H9 (cell line): ENCODE measurements around the gene C9. TPM values are rescaled to one million over a fixed set of nuclear protein-coding genes. Genes with fewer than 3 reads are reported as not detected.

Source experiments
- DNase-seq: peaks from one replicate; pipeline ENCODE4 v3.0.0-alpha.2; 2017
- H2AFZ ChIP-seq: one replicate; pipeline ENCODE4 v1.6.1; 2013; ENCODE audit warnings: mild to moderate bottlenecking, low read length, control low read depth, moderate library complexity
- H2AK5ac ChIP-seq: 2 replicates; pipeline ENCODE4 v1.6.1; 2013; ENCODE audit warnings: low read length, control low read depth, mixed read lengths; ENCODE audit not compliant: insufficient read length
- H2BK120ac ChIP-seq: one replicate; pipeline ENCODE4 v1.6.1; 2013; ENCODE audit warnings: low read depth, mild to moderate bottlenecking, low read length, control low read depth, inconsistent platforms; ENCODE audit not compliant: poor library complexity, severe bottlenecking
- H2BK12ac ChIP-seq: 2 replicates; pipeline ENCODE4 v1.6.1; 2013; ENCODE audit warnings: low read length, control low read depth, mixed read lengths, low read depth; ENCODE audit not compliant: insufficient read length
- H2BK15ac ChIP-seq: 2 replicates; pipeline ENCODE4 v1.6.1; 2013; ENCODE audit warnings: low read depth, low read length, control low read depth
- H2BK20ac ChIP-seq: one replicate; pipeline ENCODE4 v1.6.1; 2013; ENCODE audit warnings: low read depth, mild to moderate bottlenecking, low read length, control low read depth, inconsistent platforms; ENCODE audit not compliant: poor library complexity, severe bottlenecking
- H2BK5ac ChIP-seq: 2 replicates; pipeline ENCODE4 v1.6.1; 2013; ENCODE audit warnings: low read length, control low read depth, mixed read lengths; ENCODE audit not compliant: insufficient read length
- H3K14ac ChIP-seq: 2 replicates; pipeline ENCODE4 v1.6.1; 2013; ENCODE audit warnings: low read length, control low read depth; ENCODE audit not compliant: insufficient read depth
- H3K18ac ChIP-seq: 2 replicates; pipeline ENCODE4 v1.6.1; 2013; ENCODE audit warnings: low read depth, mild to moderate bottlenecking, mixed read lengths, low read length, control low read depth; ENCODE audit not compliant: insufficient read length
- H3K23ac ChIP-seq: 2 replicates; pipeline ENCODE4 v1.6.1; 2013; ENCODE audit warnings: low read length, control low read depth, mixed read lengths, low read depth; ENCODE audit not compliant: insufficient read length
- H3K23me2 ChIP-seq: 2 replicates; pipeline ENCODE4 v1.6.1; 2013; ENCODE audit warnings: low read depth, mild to moderate bottlenecking, mixed read lengths, low read length, control low read depth; ENCODE audit not compliant: insufficient read length, poor library complexity, severe bottlenecking
- H3K27ac ChIP-seq: 2 replicates; pipeline ENCODE4 v1.5.1; 2013; ENCODE audit warnings: low read length, control low read depth, mixed read lengths, low read depth; ENCODE audit not compliant: insufficient read length
- H3K27me3 ChIP-seq: 2 replicates; pipeline ENCODE4 v1.6.1; 2013; ENCODE audit warnings: low read length, control low read depth, inconsistent platforms; ENCODE audit not compliant: insufficient read depth
- H3K4ac ChIP-seq: 2 replicates; pipeline ENCODE4 v1.6.1; 2013; ENCODE audit warnings: low read depth, mild to moderate bottlenecking, control low read depth, inconsistent platforms, low read length, moderate library complexity
- H3K4me1 ChIP-seq: 2 replicates; pipeline ENCODE4 v1.6.1; 2013; ENCODE audit warnings: low read length, control low read depth, inconsistent platforms; ENCODE audit not compliant: insufficient read depth
- H3K4me2 ChIP-seq: 2 replicates; pipeline ENCODE4 v1.6.1; 2013; ENCODE audit warnings: low read length, control low read depth, mixed read lengths; ENCODE audit not compliant: insufficient read length, insufficient read depth
- H3K56ac ChIP-seq: 2 replicates; pipeline ENCODE4 v1.6.1; 2013; ENCODE audit warnings: low read depth, mild to moderate bottlenecking, mixed read lengths, low read length, control low read depth; ENCODE audit not compliant: insufficient read length
- H3K79me1 ChIP-seq: 2 replicates; pipeline ENCODE4 v1.6.1; 2013; ENCODE audit warnings: low read depth, mild to moderate bottlenecking, moderate library complexity, low read length, control low read depth, inconsistent platforms; ENCODE audit not compliant: insufficient read depth, poor library complexity, severe bottlenecking
- H3K79me2 ChIP-seq: 2 replicates; pipeline ENCODE4 v1.6.1; 2013; ENCODE audit warnings: low read length, control low read depth, inconsistent platforms; ENCODE audit not compliant: insufficient read depth
- H3K9ac ChIP-seq: 2 replicates; pipeline ENCODE4 v1.6.1; 2013; ENCODE audit warnings: low read length, control low read depth, mixed read lengths; ENCODE audit not compliant: insufficient read length; ENCODE audit errors: extremely low read depth
- H3K9me3 ChIP-seq: one replicate; pipeline ENCODE4 v1.6.1; 2013; ENCODE audit warnings: low read depth, low read length, inconsistent platforms; ENCODE audit not compliant: control insufficient read depth
- H3T11ph ChIP-seq: one replicate; pipeline ENCODE4 v1.6.1; 2013; ENCODE audit warnings: mild to moderate bottlenecking, low read length, control low read depth, inconsistent platforms
- H4K20me1 ChIP-seq: one replicate; pipeline ENCODE4 v1.6.1; 2013; ENCODE audit not compliant: control insufficient read depth, insufficient read length, insufficient read depth
- H4K5ac ChIP-seq: 2 replicates; pipeline ENCODE4 v1.6.1; 2013; ENCODE audit warnings: low read depth, mild to moderate bottlenecking, mixed read lengths, low read length, control low read depth; ENCODE audit not compliant: insufficient read length
- H4K8ac ChIP-seq: replicated peaks from 2 replicates; pipeline ENCODE4 v1.6.1; 2013; ENCODE audit warnings: low read length, control low read depth, mixed read lengths, low read depth; ENCODE audit not compliant: insufficient read length
- H4K91ac ChIP-seq: 2 replicates; pipeline ENCODE4 v1.6.1; 2013; ENCODE audit warnings: low read depth, mild to moderate bottlenecking, moderate library complexity, mixed read lengths, low read length, control low read depth; ENCODE audit not compliant: insufficient read length
- H3K27ac Mint-ChIP-seq, 3 experiments: 2 replicates in 2 of 3; 3 replicates in 1 of 3; pipeline ENCODE4 v1.8.0; 2020 to 2021; ENCODE audit warnings: mixed read lengths in 3 of 3, mild to moderate bottlenecking in 1 of 3, moderate library complexity in 1 of 3
- H3K27me3 Mint-ChIP-seq: 2 replicates; pipeline ENCODE4 v1.8.0; 2021; ENCODE audit warnings: low read depth, mild to moderate bottlenecking, moderate library complexity, mixed read lengths
- H3K36me3 Mint-ChIP-seq, 3 experiments: 2 replicates in 2 of 3; 3 replicates in 1 of 3; pipeline ENCODE4 v1.8.0; 2020 to 2021; ENCODE audit warnings: low read depth in 3 of 3, mixed read lengths in 3 of 3; ENCODE audit not compliant: insufficient read depth in 1 of 3
- H3K4me1 Mint-ChIP-seq, 2 experiments: 2 replicates each; pipeline ENCODE4 v1.8.0; 2020; ENCODE audit warnings: mixed read lengths in 2 of 2
- H3K4me3 Mint-ChIP-seq, 2 experiments: 2 replicates in 1 of 2; 3 replicates in 1 of 2; pipeline ENCODE4 v1.8.0; 2020 to 2021; ENCODE audit warnings: mild to moderate bottlenecking in 2 of 2, mixed read lengths in 2 of 2, moderate library complexity in 1 of 2
- H3K9me3 Mint-ChIP-seq, 2 experiments: 2 replicates in 1 of 2; 3 replicates in 1 of 2; pipeline ENCODE4 v1.8.0; 2020; ENCODE audit warnings: mild to moderate bottlenecking in 2 of 2, mixed read lengths in 2 of 2, moderate library complexity in 1 of 2
- CTCF ChIP-seq: fragments of 200-600 bp; sonication (generic); conservative IDR thresholded peaks from 3 replicates; pipeline ENCODE4 v1.8.0; 2021; ENCODE audit warnings: antibody characterized with exemption, mild to moderate bottlenecking
- WGBS: extraction: QIAGEN DNeasy Blood & Tissue Kit; methylation state at CpG from one replicate; pipeline ENCODE4 v1.1.7; 2013; ENCODE audit warnings: missing lambda C conversion rate, low lambda C conversion rate, mixed read lengths; ENCODE audit not compliant: insufficient read length; ENCODE audit errors: extremely low coverage; 5-methylcytosine and 5-hydroxymethylcytosine counted together
- total RNA-seq: library from RNA; stranded (reverse); gene quantifications from 2 replicates; pipeline ENCODE4 v1.2.1, GENCODE V29; 2021

C9 gene
- total RNA-seq, 1 experiment from 2014 or later, result not detected

- Histone ChIP-seq H3K56ac (no peak overlapping the region), H4K5ac (no peak overlapping the region), H4K91ac (no peak overlapping the region), H3K14ac (no peak overlapping the region), H2BK12ac (no peak overlapping the region), H2AFZ (no peak overlapping the region), H2BK5ac (no peak overlapping the region), H4K20me1 (no peaks in the 10 kb centered on the region), H2BK20ac (no peak overlapping the region), H3K4ac (no peak overlapping the region), H3T11ph (no peak overlapping the region), H3K27ac (no peak overlapping the region), H3K4me2 (no peak overlapping the region), H2BK120ac (no peak overlapping the region), H3K4me1 (peaks cover 2% of the 10 kb centered on the region; the same call in 1 of the 2 replicates), H2AK5ac (no peak overlapping the region), H2BK15ac (no peak overlapping the region), H3K27me3 (no peaks in the 10 kb centered on the region), H3K9ac (no peak overlapping the region), H3K23me2 (no peaks in the 10 kb centered on the region), H3K23ac (no peak overlapping the region), H3K18ac (no peak overlapping the region), H3K79me2 (no peaks in the 10 kb centered on the region), H3K79me1 (no peaks in the 10 kb centered on the region), H4K8ac (no peak overlapping the region), H3K9me3 (no peaks in the 10 kb centered on the region)
- Mint-ChIP-seq H3K4me3 (no peak overlapping the region), H3K27ac (no peak overlapping the region), H3K9me3 (no peaks in the 10 kb centered on the region; a peak in 1 of 5 replicates), H3K36me3 (no peaks in the 10 kb centered on the region; a peak in 2 of 7 replicates), H3K4me1 (peaks cover 4 to 5% of the 10 kb centered on the region in 2 experiments), H3K27me3 (no peaks in the 10 kb centered on the region; the same call in 1 of the 2 replicates)
- DNase-seq, result no peak
- no peak for TF ChIP-seq CTCF
- WGBS, result no CpG with 5 or more reads among the region's 3 CpGs
These were observed 15.4 kb upstream of the C9 start for GRCh38 chr5:39379693-39380092.
